Neural cell (in vitro differentiated cells): ENCODE measurements around the gene GIMAP6. TPM values are rescaled to one million over a fixed set of nuclear protein-coding genes. Genes with fewer than 3 reads are reported as not detected.
"Not testable (repeated sequence)": the region's sequence is repeated elsewhere in the genome, so short reads cannot be mapped to it uniquely, and the experiment has no call there.

Experiments used
- H2AFZ ChIP-seq: fragments of 200-600, 300-800 bp; sonication (generic), shearing (Covaris generic); 2 replicates; pipeline ENCODE4 v1.6.0; 2014; ENCODE audit warnings: low read depth, mild to moderate bottlenecking, antibody characterized with exemption, low read length, moderate library complexity
- H3F3A ChIP-seq: fragments of 200-600 bp; shearing (Covaris generic); 2 replicates; pipeline ENCODE4 v1.6.1; 2016; ENCODE audit warnings: mild to moderate bottlenecking, moderate library complexity, mixed read lengths, antibody characterized with exemption, low read length; ENCODE audit not compliant: insufficient read depth, poor library complexity, severe bottlenecking
- H3K27ac ChIP-seq: fragments of 200-600, 300-800 bp; sonication (generic), shearing (Covaris generic); 2 replicates; pipeline ENCODE4 v1.5.1; 2014; ENCODE audit warnings: mild to moderate bottlenecking, low read length, moderate library complexity
- H3K27me3 ChIP-seq: fragments of 300-800, 200-600 bp; sonication (generic), shearing (Covaris generic); 2 replicates; pipeline ENCODE4 v1.6.0; 2014; ENCODE audit warnings: mild to moderate bottlenecking, low read depth, low read length, moderate library complexity; ENCODE audit not compliant: insufficient read depth
- H3K36me3 ChIP-seq: fragments of 300-800, 200-600 bp; sonication (generic), shearing (Covaris generic); 2 replicates; pipeline ENCODE4 v1.5.1; 2014; ENCODE audit warnings: mild to moderate bottlenecking, antibody characterized with exemption, low read length, moderate library complexity; ENCODE audit not compliant: insufficient read depth
- H3K4me2 ChIP-seq: fragments of 300-800, 200-600 bp; sonication (generic), shearing (Covaris generic); 2 replicates; pipeline ENCODE4 v1.6.0; 2014; ENCODE audit warnings: mild to moderate bottlenecking, low read length
- H3K4me3 ChIP-seq: fragments of 300-800, 200-600 bp; sonication (generic), shearing (Covaris generic); 2 replicates; pipeline ENCODE4 v1.5.1; 2014; ENCODE audit warnings: mild to moderate bottlenecking, low read length, moderate library complexity
- H3K79me2 ChIP-seq: fragments of 200-600 bp; shearing (Covaris generic); replicated peaks from 2 replicates; pipeline ENCODE4 v1.6.0; 2014; ENCODE audit warnings: mild to moderate bottlenecking, low read length, moderate library complexity; ENCODE audit not compliant: insufficient read depth
- H3K9ac ChIP-seq: fragments of 300-800, 200-600 bp; sonication (generic), shearing (Covaris generic); 2 replicates; pipeline ENCODE4 v1.6.1; 2016; ENCODE audit warnings: mild to moderate bottlenecking, low read length, mixed read lengths
- H3K9me2 ChIP-seq: fragments of 200-600 bp; shearing (Covaris generic); 2 replicates; pipeline ENCODE4 v1.6.1; 2016; ENCODE audit warnings: mild to moderate bottlenecking, low read length, mixed read lengths; ENCODE audit not compliant: insufficient read depth
- H3K9me3 ChIP-seq: fragments of 200-600, 300-800 bp; sonication (generic), shearing (Covaris generic); 2 replicates; pipeline ENCODE4 v1.6.1; 2016; ENCODE audit warnings: mild to moderate bottlenecking, mixed run types, low read length, moderate library complexity, mixed read lengths
- H4K20me1 ChIP-seq: fragments of 200-600 bp; shearing (Covaris generic); 2 replicates; pipeline ENCODE4 v1.6.1; 2016; ENCODE audit warnings: mild to moderate bottlenecking, mixed run types; ENCODE audit not compliant: insufficient read depth
- EP300 ChIP-seq: fragments of 450-650 bp; conservative IDR thresholded peaks from 2 replicates; pipeline ENCODE4 v1.6.1; 2014; ENCODE audit warnings: antibody characterized with exemption, mild to moderate bottlenecking, moderate library complexity; ENCODE audit not compliant: poor library complexity, severe bottlenecking
- EZH2 ChIP-seq: fragments of 200-600, 300-800 bp; shearing (Covaris generic), sonication (generic); IDR thresholded peaks from 2 replicates; pipeline ENCODE4 v1.6.1; 2014; ENCODE audit warnings: antibody characterized with exemption, low read length, borderline replicate concordance, mild to moderate bottlenecking; ENCODE audit not compliant: insufficient read depth, poor library complexity, severe bottlenecking
- MXI1 ChIP-seq: fragments of 450-650 bp; conservative IDR thresholded peaks from 2 replicates; pipeline ENCODE4 v1.6.1; 2014; ENCODE audit warnings: antibody characterized with exemption, mild to moderate bottlenecking; ENCODE audit not compliant: poor library complexity, severe bottlenecking
- POLR2AphosphoS5 ChIP-seq: IDR thresholded peaks from 2 replicates; pipeline ENCODE4 v1.6.1; 2012
- RAD21 ChIP-seq: fragments of 450-650 bp; conservative IDR thresholded peaks from 2 replicates; pipeline ENCODE4 v1.6.1; 2014; ENCODE audit warnings: antibody characterized with exemption, mild to moderate bottlenecking, moderate library complexity
- SMC3 ChIP-seq: fragments of 450-650 bp; conservative IDR thresholded peaks from 2 replicates; pipeline ENCODE4 v1.6.1; 2014; ENCODE audit warnings: antibody characterized with exemption, mild to moderate bottlenecking, moderate library complexity; ENCODE audit not compliant: poor library complexity
- TAF1 ChIP-seq: IDR thresholded peaks from 2 replicates; pipeline ENCODE4 v1.6.1; 2012; ENCODE audit warnings: low read depth
- polyA plus RNA-seq: library from polyadenylated mRNA; depleted of rRNA; stranded (reverse); fragments of >200 nt; gene quantifications from 2 replicates; pipeline ENCODE4 v1.2.3, GENCODE V29; 2014
- TF ChIP-seq, protein P1 (sequence below): IDR thresholded peaks from 2 replicates; pipeline ENCODE4 v1.6.1; 2012; ENCODE audit warnings: borderline replicate concordance
- TF ChIP-seq, protein P2 (sequence below): fragments of 450-650 bp; IDR thresholded peaks from 2 replicates; pipeline ENCODE4 v1.5.1; 2014; ENCODE audit warnings: antibody characterized with exemption, mild to moderate bottlenecking, moderate library complexity; ENCODE audit not compliant: poor library complexity, severe bottlenecking

The GIMAP6 gene
- polyA plus RNA-seq, 1 donor from 2014 or later, result not detected

GRCh38 chr7:150665089-150665748 lies 33.0 kb upstream of the GIMAP6 start:
- no peak overlapping the region for H3K4me2 ChIP-seq
- H3K27ac ChIP-seq, result no peak overlapping the region
- no peak overlapping the region for H2AFZ ChIP-seq
- H3K79me2 ChIP-seq, result no peaks in the 10 kb centered on the region
- no peak overlapping the region for H3K9ac ChIP-seq
- no peak overlapping the region for H3K4me3 ChIP-seq
- no peaks in the 10 kb centered on the region for H3K27me3 ChIP-seq
- H4K20me1 ChIP-seq, result no peaks in the 10 kb centered on the region
- no peaks in the 10 kb centered on the region for H3F3A ChIP-seq
- no peaks in the 10 kb centered on the region for H3K9me2 ChIP-seq
- H3K36me3 ChIP-seq, result no peaks in the 10 kb centered on the region
- no peaks in the 10 kb centered on the region for H3K9me3 ChIP-seq
- no peak for TF ChIP-seq POLR2AphosphoS5
- TF ChIP-seq EZH2, result no peak
- no peak for TF ChIP-seq TAF1
- no peak for TF ChIP-seq RAD21
- no peak for TF ChIP-seq SMC3
- TF ChIP-seq, protein P1, sequence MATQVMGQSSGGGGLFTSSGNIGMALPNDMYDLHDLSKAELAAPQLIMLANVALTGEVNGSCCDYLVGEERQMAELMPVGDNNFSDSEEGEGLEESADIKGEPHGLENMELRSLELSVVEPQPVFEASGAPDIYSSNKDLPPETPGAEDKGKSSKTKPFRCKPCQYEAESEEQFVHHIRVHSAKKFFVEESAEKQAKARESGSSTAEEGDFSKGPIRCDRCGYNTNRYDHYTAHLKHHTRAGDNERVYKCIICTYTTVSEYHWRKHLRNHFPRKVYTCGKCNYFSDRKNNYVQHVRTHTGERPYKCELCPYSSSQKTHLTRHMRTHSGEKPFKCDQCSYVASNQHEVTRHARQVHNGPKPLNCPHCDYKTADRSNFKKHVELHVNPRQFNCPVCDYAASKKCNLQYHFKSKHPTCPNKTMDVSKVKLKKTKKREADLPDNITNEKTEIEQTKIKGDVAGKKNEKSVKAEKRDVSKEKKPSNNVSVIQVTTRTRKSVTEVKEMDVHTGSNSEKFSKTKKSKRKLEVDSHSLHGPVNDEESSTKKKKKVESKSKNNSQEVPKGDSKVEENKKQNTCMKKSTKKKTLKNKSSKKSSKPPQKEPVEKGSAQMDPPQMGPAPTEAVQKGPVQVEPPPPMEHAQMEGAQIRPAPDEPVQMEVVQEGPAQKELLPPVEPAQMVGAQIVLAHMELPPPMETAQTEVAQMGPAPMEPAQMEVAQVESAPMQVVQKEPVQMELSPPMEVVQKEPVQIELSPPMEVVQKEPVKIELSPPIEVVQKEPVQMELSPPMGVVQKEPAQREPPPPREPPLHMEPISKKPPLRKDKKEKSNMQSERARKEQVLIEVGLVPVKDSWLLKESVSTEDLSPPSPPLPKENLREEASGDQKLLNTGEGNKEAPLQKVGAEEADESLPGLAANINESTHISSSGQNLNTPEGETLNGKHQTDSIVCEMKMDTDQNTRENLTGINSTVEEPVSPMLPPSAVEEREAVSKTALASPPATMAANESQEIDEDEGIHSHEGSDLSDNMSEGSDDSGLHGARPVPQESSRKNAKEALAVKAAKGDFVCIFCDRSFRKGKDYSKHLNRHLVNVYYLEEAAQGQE, result no peak
- TF ChIP-seq MXI1, result no peak
- TF ChIP-seq, protein P2, sequence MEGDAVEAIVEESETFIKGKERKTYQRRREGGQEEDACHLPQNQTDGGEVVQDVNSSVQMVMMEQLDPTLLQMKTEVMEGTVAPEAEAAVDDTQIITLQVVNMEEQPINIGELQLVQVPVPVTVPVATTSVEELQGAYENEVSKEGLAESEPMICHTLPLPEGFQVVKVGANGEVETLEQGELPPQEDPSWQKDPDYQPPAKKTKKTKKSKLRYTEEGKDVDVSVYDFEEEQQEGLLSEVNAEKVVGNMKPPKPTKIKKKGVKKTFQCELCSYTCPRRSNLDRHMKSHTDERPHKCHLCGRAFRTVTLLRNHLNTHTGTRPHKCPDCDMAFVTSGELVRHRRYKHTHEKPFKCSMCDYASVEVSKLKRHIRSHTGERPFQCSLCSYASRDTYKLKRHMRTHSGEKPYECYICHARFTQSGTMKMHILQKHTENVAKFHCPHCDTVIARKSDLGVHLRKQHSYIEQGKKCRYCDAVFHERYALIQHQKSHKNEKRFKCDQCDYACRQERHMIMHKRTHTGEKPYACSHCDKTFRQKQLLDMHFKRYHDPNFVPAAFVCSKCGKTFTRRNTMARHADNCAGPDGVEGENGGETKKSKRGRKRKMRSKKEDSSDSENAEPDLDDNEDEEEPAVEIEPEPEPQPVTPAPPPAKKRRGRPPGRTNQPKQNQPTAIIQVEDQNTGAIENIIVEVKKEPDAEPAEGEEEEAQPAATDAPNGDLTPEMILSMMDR, result no peak
- no peak for TF ChIP-seq EP300

DNA sequence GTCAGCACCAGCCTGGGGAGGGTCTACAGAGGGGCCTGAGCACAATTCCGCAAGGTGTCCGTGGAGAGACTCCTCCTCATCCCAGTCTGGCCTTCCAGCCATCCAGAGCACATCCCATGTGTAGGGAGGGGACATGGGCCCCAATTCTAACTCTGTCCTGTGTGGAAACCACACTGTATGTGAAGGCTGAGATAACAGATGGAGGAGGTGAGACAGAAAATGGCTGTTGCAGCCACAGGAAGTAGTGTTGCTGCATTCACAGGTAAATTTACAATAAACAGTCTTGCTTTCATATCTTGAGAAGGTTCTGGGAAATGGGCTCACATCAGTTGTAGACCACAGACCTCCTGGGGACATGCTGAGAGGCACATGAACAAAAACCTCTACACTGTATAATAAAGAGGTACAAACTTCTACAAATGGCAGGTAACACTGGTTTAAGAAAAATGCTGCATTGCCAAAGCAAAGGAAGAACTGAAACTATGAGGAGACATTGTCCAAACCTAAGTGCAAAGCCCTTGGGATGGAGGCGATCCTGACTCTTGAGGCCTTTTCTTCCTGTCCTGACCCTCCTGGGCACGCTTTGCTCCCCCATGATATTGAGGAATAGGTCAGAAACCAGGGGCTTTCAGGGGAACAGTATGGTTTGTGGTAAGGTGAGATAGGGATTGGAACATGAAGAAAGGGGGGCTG lies 31.8 kb upstream of the GIMAP6 start:
- no peaks in the 10 kb centered on the region for H4K20me1 ChIP-seq
- no peaks in the 10 kb centered on the region for H3K9me3 ChIP-seq
- H3K9ac ChIP-seq, result no peak overlapping the region
- H3K27ac ChIP-seq, result no peak overlapping the region
- no peaks in the 10 kb centered on the region for H3K79me2 ChIP-seq
- H3F3A ChIP-seq, result no peaks in the 10 kb centered on the region
- H3K27me3 ChIP-seq, result no peaks in the 10 kb centered on the region
- H3K36me3 ChIP-seq, result no peaks in the 10 kb centered on the region
- TF ChIP-seq, protein P1, result no peak
- TF ChIP-seq SMC3 (no peak), EP300 (no peak), EZH2 (no peak), MXI1 (no peak), POLR2AphosphoS5 (no peak), RAD21 (no peak), TAF1 (no peak)
- TF ChIP-seq, protein P2, result no peak
- no peak overlapping the region for H3K4me3 ChIP-seq
- no peak overlapping the region for H2AFZ ChIP-seq
- no peak overlapping the region for H3K4me2 ChIP-seq
- H3K9me2 ChIP-seq, result no peaks in the 10 kb centered on the region

- H3F3A ChIP-seq, H3K36me3 ChIP-seq, H3K9me3 ChIP-seq, H2AFZ ChIP-seq, H3K27me3 ChIP-seq, H3K79me2 ChIP-seq, H3K4me3 ChIP-seq, H3K9ac ChIP-seq, H3K4me2 ChIP-seq, H3K9me2 ChIP-seq, H4K20me1 ChIP-seq, H3K27ac ChIP-seq: not testable (repeated sequence)
These were observed 30.6 kb upstream of the GIMAP6 start for GRCh38 chr7:150662821-150663220.
